K562 (cell line): ENCODE results near the gene RASGEF1C. TPM values are rescaled to one million over a fixed set of nuclear protein-coding genes. Genes with fewer than 3 reads are reported as not detected.

ENCODE experiments used
- ATAC-seq: fragments of 200-7000 bp; cut with Tn5 transposase; 3 replicates; pipeline ENCODE4 v1.9.1; 2020; ENCODE audit warnings: moderate library complexity
- BruUV-seq: library from RNA; stranded (reverse); fragments of 400-500 nt; replicated peaks from 2 replicates; lab custom pipeline; 2021; lab: Mats Ljungman, UMichigan
- CTCF ChIA-PET: fragments of 300-600 bp; formaldehyde crosslinking; extraction: SDS; loops from one replicate; lab custom pipeline; 2021; ENCODE audit warnings: low intra/inter-chr PET ratio; lab: Yijun Ruan, JAX
- POLR2A ChIA-PET: fragments of 300-600, 350-650 bp; sonication (Branson Sonifier 250); formaldehyde crosslinking; extraction: SDS; loops from one replicate; lab custom pipeline; 2021; ENCODE audit warnings: antibody characterized with exemption, inconsistent platforms; lab: Yijun Ruan, JAX
- DNase-seq, 4 experiments: peaks; one replicate each; pipeline versions ENCODE4 v3.0.0 to v3.0.0-alpha.2; 2011 to 2018; ENCODE audit warnings: low spot score in 3 of 4, mixed read lengths in 3 of 4; ENCODE audit errors: extremely low read depth in 1 of 4
- FAIRE-seq: peaks from 2 replicates; lab custom pipeline; 2011; peaks lifted over from hg19 to GRCh38; lab: Jason Lieb, UNC
- H2AFZ ChIP-seq: 2 replicates; pipeline ENCODE4 v1.6.0; 2011; ENCODE audit warnings: low read depth, low read length, control low read depth, inconsistent platforms
- H3K27ac ChIP-seq: fragments of 200-600 bp; 3 replicates; pipeline ENCODE4 v1.8.0; 2011; ENCODE audit warnings: low read depth, mild to moderate bottlenecking, control low read depth, inconsistent platforms, low read length, moderate library complexity, mixed read lengths; ENCODE audit errors: extremely low read depth
- H3K27me3 ChIP-seq, 2 experiments: fragments of 300-600 bp in 1 of 2; 2 replicates in 1 of 2; 3 replicates in 1 of 2; pipeline versions ENCODE4 v1.6.0 to v1.8.0; 2011; ENCODE audit warnings: inconsistent platforms in 2 of 2, low read length in 2 of 2, mild to moderate bottlenecking in 1 of 2, mixed read lengths in 1 of 2, moderate library complexity in 1 of 2; ENCODE audit not compliant: control insufficient read depth in 2 of 2, insufficient read depth in 2 of 2
- H3K36me3 ChIP-seq: fragments of 300-600 bp; 3 replicates; pipeline ENCODE4 v1.8.0; 2011; ENCODE audit warnings: mild to moderate bottlenecking, low read length, inconsistent platforms; ENCODE audit not compliant: control insufficient read depth, insufficient read depth
- H3K4me1 ChIP-seq, 2 experiments: fragments of 200-600 bp in 1 of 2; replicated peaks in 1 of 2; 2 replicates in 1 of 2; 3 replicates in 1 of 2; pipeline versions ENCODE4 v1.5.1 to v1.8.0; 2011; ENCODE audit warnings: inconsistent platforms in 2 of 2, low read length in 2 of 2, mild to moderate bottlenecking in 1 of 2, mixed read lengths in 1 of 2, moderate library complexity in 1 of 2; ENCODE audit not compliant: control insufficient read depth in 2 of 2, insufficient read depth in 2 of 2
- H3K4me2 ChIP-seq: 2 replicates; pipeline ENCODE4 v1.6.1; 2011; ENCODE audit warnings: low read length, control low read depth, inconsistent platforms, mixed read lengths; ENCODE audit not compliant: insufficient read depth
- H3K4me3 ChIP-seq: fragments of 200-600 bp; sonication (generic), shearing (Covaris generic); 2 replicates; pipeline ENCODE4 v1.5.1; 2016; ENCODE audit warnings: control low read depth, inconsistent platforms
- H3K79me2 ChIP-seq: fragments of 200-600 bp; 3 replicates; pipeline ENCODE4 v1.8.0; 2011; ENCODE audit warnings: low read length, inconsistent platforms; ENCODE audit not compliant: control insufficient read depth, insufficient read depth
- H3K9ac ChIP-seq, 2 experiments: 2 replicates each; pipeline versions ENCODE4 v1.6.0 to v1.6.1; 2011; ENCODE audit warnings: low read depth in 2 of 2, low read length in 2 of 2, control low read depth in 1 of 2, inconsistent platforms in 1 of 2, mild to moderate bottlenecking in 1 of 2, mixed read lengths in 1 of 2; ENCODE audit not compliant: insufficient read depth in 1 of 2
- H3K9me1 ChIP-seq: one replicate; pipeline ENCODE4 v1.6.0; 2011; ENCODE audit warnings: inconsistent platforms, mild to moderate bottlenecking, low read length, moderate library complexity; ENCODE audit not compliant: control insufficient read depth, insufficient read depth
- H3K9me3 ChIP-seq: replicated peaks from 2 replicates; pipeline ENCODE4 v1.5.1; 2011; ENCODE audit warnings: low read depth, low read length, inconsistent platforms; ENCODE audit not compliant: control insufficient read depth, insufficient read depth
- H4K20me1 ChIP-seq: replicated peaks from 2 replicates; pipeline ENCODE4 v1.6.1; 2011; ENCODE audit warnings: low read length, inconsistent platforms, mixed read lengths; ENCODE audit not compliant: control insufficient read depth, insufficient read depth
- CBFB ChIP-seq: sonication (generic); formaldehyde crosslinking; IDR thresholded peaks from 2 replicates; pipeline ENCODE4 v1.4.0; 2020; ENCODE audit warnings: mild to moderate bottlenecking, missing genetic modification reagents
- FOXK2 ChIP-seq, 2 experiments: fragments of 450-650 bp; IDR thresholded peaks in 1 of 2; conservative IDR thresholded peaks in 1 of 2; 2 replicates each; pipeline ENCODE4 v1.6.1; 2016; ENCODE audit warnings: low read depth in 2 of 2, mild to moderate bottlenecking in 1 of 2
- KDM1A ChIP-seq, 2 experiments: fragments of 450-650 bp; IDR thresholded peaks; 2 replicates each; pipeline ENCODE4 v1.6.1; 2016; ENCODE audit warnings: mild to moderate bottlenecking in 2 of 2
- MITF ChIP-seq: IDR thresholded peaks from 2 replicates; pipeline ENCODE4 v1.6.1; 2014; ENCODE audit warnings: antibody characterized with exemption
- PCBP1 ChIP-seq: fragments of 200-400 bp; formaldehyde crosslinking; IDR thresholded peaks from 2 replicates; pipeline ENCODE4 v1.6.1; 2018; ENCODE audit warnings: mild to moderate bottlenecking, low read depth, low read length; ENCODE audit not compliant: poor library complexity, severe bottlenecking
- RBM25 ChIP-seq: fragments of 200-400 bp; formaldehyde crosslinking; IDR thresholded peaks from 2 replicates; pipeline ENCODE4 v1.6.1; 2018; ENCODE audit warnings: low read length, low read depth, moderate library complexity; ENCODE audit not compliant: severe bottlenecking
- STAT5B ChIP-seq: fragments of 250-450 bp; sonication (Bioruptor Pico); IDR thresholded peaks from 2 replicates; pipeline ENCODE4 v1.8.0; 2021; ENCODE audit warnings: mild to moderate bottlenecking, inconsistent platforms
- ZNF24 ChIP-seq: fragments of 450-650 bp; IDR thresholded peaks from 2 replicates; pipeline ENCODE4 v1.6.1; 2016
- ZNF511 ChIP-seq: sonication (generic); formaldehyde crosslinking; IDR thresholded peaks from 2 replicates; pipeline ENCODE4 v1.8.0; 2022; ENCODE audit warnings: mild to moderate bottlenecking, missing genetic modification reagents
- ZNF655 ChIP-seq: fragments of 250-450 bp; sonication (Bioruptor Pico); IDR thresholded peaks from 2 replicates; pipeline ENCODE4 v1.5.0; 2021
- WGBS: fragments of 100-300 bp; shearing (Covaris generic); methylation state at CpG from one replicate; pipeline ENCODE4 v1.1.6; 2016; ENCODE audit warnings: low coverage, mixed read lengths; ENCODE audit not compliant: insufficient coverage; ENCODE audit errors: missing lambda C conversion rate; 5-methylcytosine and 5-hydroxymethylcytosine counted together
- in situ Hi-C: fragments of 300-500 bp; cut with MboI; formaldehyde crosslinking; loops from 4 replicates; pipeline ENCODE4 v1.15.0; 2018; ENCODE audit warnings: inconsistent platforms, mixed read lengths
- intact Hi-C: fragments of 100-400 bp; cut with micrococcal nuclease; formaldehyde crosslinking; loops from 2 replicates; pipeline ENCODE4 v1.14.2; 2022
- polyA plus RNA-seq, 8 experiments: library from polyadenylated mRNA; depleted of rRNA in 4 of 8; stranded (reverse) in 5 of 8; unstranded in 3 of 8; fragments of >200 nt; fragmentation: Nextera tagmentation in 2 of 8; fragmentation: Illumina TruSeq in 1 of 8; extraction: Ambion mirVana in 2 of 8; extraction: Trizol in 1 of 8; gene quantifications; 2 replicates each; pipeline versions ENCODE4 v1.2.1 to v1.2.3, GENCODE V29; 2011 to 2014; ENCODE audit warnings: inconsistent platforms in 1 of 8, missing spikeins in 1 of 8
- total RNA-seq, 7 experiments: library from RNA; depleted of rRNA in 6 of 7; stranded (reverse); fragments of >200 nt in 6 of 7; fragmentation: Illumina TruSeq in 2 of 7; extraction: Trizol in 2 of 7; gene quantifications; 2 replicates each; pipeline versions ENCODE4 v1.2.1 to v1.2.3, GENCODE V29; 2011 to 2021; ENCODE audit warnings: low replicate concordance in 1 of 7

The RASGEF1C gene
- total and polyA plus RNA-seq, 9 of the 15 experiments (the other 6 are each of a cell fraction or from before 2014, with no cell fraction given): 0.04 to 1.1 (median 0.21) TPM; not detected in 4

GRCh38 chr5:180213657-180214207, 4.7 kb upstream of the RASGEF1C start:
- Histone ChIP-seq H3K4me2 (no peak overlapping the region), H3K36me3 (no peaks in the 10 kb centered on the region), H4K20me1 (no peaks in the 10 kb centered on the region), H3K9ac (no peak overlapping the region), H3K4me1 (peaks cover 5 to 34% of the 10 kb centered on the region in 2 experiments; a peak in 4 of 5 replicates), H3K79me2 (no peaks in the 10 kb centered on the region), H3K9me3 (no peaks in the 10 kb centered on the region), H2AFZ (no peak overlapping the region), H3K9me1 (peaks cover 4% of the 10 kb centered on the region), H3K27ac (no peak overlapping the region), H3K4me3 (no peak overlapping the region), H3K27me3 (peaks cover 4 to 54% of the 10 kb centered on the region in 2 experiments; a peak in 4 of 5 replicates)
- no peak for TF ChIP-seq STAT5B (CRISPR knock-in tag)
- 0 out of 4 replicates have a peak, but pooled peaks of 1 of the 2 experiments have one; percentile 7 for TF ChIP-seq KDM1A (IDR thresholded peaks at IDR 0.05)
- TF ChIP-seq CBFB (CRISPR knock-in tag): 0 out of 2 replicates have a peak, but pooled peaks have one; percentile 17
- DNase-seq: no peak
- CTCF ChIA-PET: no interaction called here
- BruUV-seq: no TSS peak
- intact Hi-C loops (no loop called here), in situ Hi-C loops (no loop called here)
- FAIRE-seq: no peak
- POLR2A ChIA-PET: no interaction called here
- no peak for ATAC-seq
- 27% methylated on average over 5 of the region's 5 CpGs for WGBS

- no peak for ATAC-seq
- Histone ChIP-seq H3K4me1 (peaks cover 7 to 39% of the 10 kb centered on the region in 2 experiments; a peak in 4 of 5 replicates), H3K27ac (no peak overlapping the region), H3K9ac (no peak overlapping the region), H3K27me3 (peaks cover 4 to 54% of the 10 kb centered on the region in 2 experiments; a peak in 4 of 5 replicates), H3K9me3 (no peaks in the 10 kb centered on the region), H3K9me1 (peaks cover 4% of the 10 kb centered on the region), H4K20me1 (no peaks in the 10 kb centered on the region), H3K4me2 (no peak overlapping the region), H3K36me3 (no peaks in the 10 kb centered on the region), H3K79me2 (no peaks in the 10 kb centered on the region), H2AFZ (no peak overlapping the region), H3K4me3 (no peak overlapping the region)
- 9% methylated on average over 4 of the region's 4 CpGs for WGBS
- FAIRE-seq: no peak
- ChIA-PET CTCF (no interaction called here), POLR2A (no interaction called here)
- DNase-seq: no peak
- intact Hi-C loops (no loop called here), in situ Hi-C loops (no loop called here)
- no TSS peak for BruUV-seq
- no peak for TF ChIP-seq ZNF655
- TF ChIP-seq FOXK2 (conservative IDR thresholded peaks at IDR 0.05 in 1 of 2, IDR thresholded peaks at IDR 0.05 in 1 of 2; ENCODE audit: low read depth in 2 of 2): no peak
- no peak for TF ChIP-seq ZNF511 (CRISPR knock-in tag)
- TF ChIP-seq RBM25: no peak
- TF ChIP-seq ZNF24: no peak
- TF ChIP-seq MITF: no peak
- TF ChIP-seq PCBP1: no peak
Measured at GRCh38 chr5:180213256-180213600, 4.2 kb upstream of the RASGEF1C start.
